ENCODE data around the gene RYR1. TPM values are rescaled to one million over a fixed set of nuclear protein-coding genes. Genes with fewer than 3 reads are reported as not detected.

RYR1 gene
- total RNA-seq, 2 donors from 2014 or later: 0.84 to 3.3 TPM

- Histone ChIP-seq H3K27ac (ENCODE audit: low read depth, low read length) (no peak overlapping the region), H3K4me3 (ENCODE audit: low read length) (no peak overlapping the region), H3K4me1 (ENCODE audit: control insufficient read depth, insufficient read depth, low read length) (no peaks in the 10 kb centered on the region), H3K9me3 (ENCODE audit: control insufficient read depth, low read length) (no peaks in the 10 kb centered on the region), H3K36me3 (ENCODE audit: control insufficient read depth, insufficient read depth, low read length) (no peaks in the 10 kb centered on the region), H3K27me3 (ENCODE audit: control insufficient read depth, insufficient read depth, low read length, poor library complexity, severe bottlenecking) (no peaks in the 10 kb centered on the region), H3K9ac (ENCODE audit: extremely low read depth, low read length, poor library complexity, severe bottlenecking) (no peak overlapping the region)
- no peaks in the 10 kb centered on the region for H3K36me3 Mint-ChIP-seq (ENCODE audit: low read depth)
- no peaks in the 10 kb centered on the region for H3K9me3 Mint-ChIP-seq
- H3K27me3 Mint-ChIP-seq (ENCODE audit: insufficient read depth): no peaks in the 10 kb centered on the region
- no peak overlapping the region for H3K27ac Mint-ChIP-seq
- TF ChIP-seq CTCF (conservative IDR thresholded peaks at IDR 0.05): no peak
- no peak for DNase-seq
- WGBS, 2 experiments (ENCODE audit: insufficient coverage in 1 of 2, insufficient read length in 1 of 2): 91 to 92% methylated on average over 4 to 9 of the region's 9 CpGs
- H3K4me1 Mint-ChIP-seq: no peaks in the 10 kb centered on the region
- H3K4me3 Mint-ChIP-seq: no peak overlapping the region
These were observed 14.7 kb downstream of the RYR1 start for GRCh38 chr19:38448225-38448624.

- Histone ChIP-seq H3K27me3 (ENCODE audit: control insufficient read depth, insufficient read depth, low read length, poor library complexity, severe bottlenecking) (no peaks in the 10 kb centered on the region), H3K36me3 (ENCODE audit: control insufficient read depth, insufficient read depth, low read length) (no peaks in the 10 kb centered on the region), H3K4me3 (ENCODE audit: low read length) (no peak overlapping the region), H3K4me1 (ENCODE audit: control insufficient read depth, insufficient read depth, low read length) (no peaks in the 10 kb centered on the region), H3K9ac (ENCODE audit: extremely low read depth, low read length, poor library complexity, severe bottlenecking) (no peak overlapping the region), H3K27ac (ENCODE audit: low read depth, low read length) (no peak overlapping the region), H3K9me3 (ENCODE audit: control insufficient read depth, low read length) (no peaks in the 10 kb centered on the region)
- H3K4me3 Mint-ChIP-seq: no peak overlapping the region
- TF ChIP-seq CTCF (conservative IDR thresholded peaks at IDR 0.05): no peak
- H3K27ac Mint-ChIP-seq: no peak overlapping the region
- WGBS, 2 experiments (ENCODE audit: insufficient coverage in 1 of 2, insufficient read length in 1 of 2): 91 to 93% methylated on average over 4 to 5 of the region's 5 CpGs
- no peaks in the 10 kb centered on the region for H3K27me3 Mint-ChIP-seq (ENCODE audit: insufficient read depth)
- H3K9me3 Mint-ChIP-seq: no peaks in the 10 kb centered on the region
- no peaks in the 10 kb centered on the region for H3K4me1 Mint-ChIP-seq
- H3K36me3 Mint-ChIP-seq (ENCODE audit: low read depth): no peaks in the 10 kb centered on the region
- no peak for DNase-seq
These were observed 16.0 kb downstream of the RYR1 start for GRCh38 chr19:38449518-38449917.

GRCh38 chr19:38451036-38451435 is 17.5 kb downstream of the RYR1 start:
- no peaks in the 10 kb centered on the region for H3K4me1 ChIP-seq (ENCODE audit: control insufficient read depth, insufficient read depth, low read length)
- H3K27ac ChIP-seq (ENCODE audit: low read depth, low read length): no peak overlapping the region
- DNase-seq: no peak
- WGBS, 2 experiments (ENCODE audit: insufficient coverage in 1 of 2, insufficient read length in 1 of 2): 92% methylated on average over 8 of the region's 8 CpGs
- no peak overlapping the region for H3K4me3 ChIP-seq (ENCODE audit: low read length)
- H3K9me3 Mint-ChIP-seq: no peaks in the 10 kb centered on the region
- H3K27me3 Mint-ChIP-seq (ENCODE audit: insufficient read depth): no peaks in the 10 kb centered on the region
- no peak overlapping the region for H3K4me3 Mint-ChIP-seq
- H3K9ac ChIP-seq (ENCODE audit: extremely low read depth, low read length, poor library complexity, severe bottlenecking): no peak overlapping the region
- H3K36me3 ChIP-seq (ENCODE audit: control insufficient read depth, insufficient read depth, low read length): no peaks in the 10 kb centered on the region
- TF ChIP-seq CTCF (conservative IDR thresholded peaks at IDR 0.05): no peak
- H3K9me3 ChIP-seq (ENCODE audit: control insufficient read depth, low read length): no peaks in the 10 kb centered on the region
- H3K36me3 Mint-ChIP-seq (ENCODE audit: low read depth): no peaks in the 10 kb centered on the region
- H3K4me1 Mint-ChIP-seq: peaks cover 1% of the 10 kb centered on the region
- no peaks in the 10 kb centered on the region for H3K27me3 ChIP-seq (ENCODE audit: control insufficient read depth, insufficient read depth, low read length, poor library complexity, severe bottlenecking)
- no peak overlapping the region for H3K27ac Mint-ChIP-seq
